Naive thymus-derived CD4-positive, alpha-beta T cell (primary cell): ENCODE measurements around the gene ZNF236. TPM values are rescaled to one million over a fixed set of nuclear protein-coding genes. Genes with fewer than 3 reads are reported as not detected.
"Not testable (repeated sequence)": the region's sequence is repeated elsewhere in the genome, so short reads cannot be mapped to it uniquely, and the experiment has no call there.

ENCODE experiments used
- ATAC-seq: fragments of 150-1000 bp; cut with Tn5 transposase; 2 replicates; pipeline ENCODE4 v1.10.0; 2021; ENCODE audit warnings: mild to moderate bottlenecking, moderate library complexity
- CTCF ChIA-PET: fragments of 350-600 bp; sonication (Branson Sonifier 250); formaldehyde crosslinking; loops from one replicate; lab custom pipeline; 2021; ENCODE audit warnings: antibody characterized with exemption; lab: Charles Lee
- POLR2A ChIA-PET: fragments of 350-600 bp; sonication (Branson Sonifier 250); formaldehyde crosslinking; loops from one replicate; lab custom pipeline; 2021; ENCODE audit warnings: antibody characterized with exemption, inconsistent platforms; lab: Charles Lee
- DNase-seq, 9 donors: peaks; one replicate each; pipeline versions ENCODE4 v3.0.0 to v3.0.0-alpha.2; 2020 to 2022; ENCODE audit warnings: mixed read lengths in 1 of 9
- H3K27ac ChIP-seq: one replicate; pipeline ENCODE4 v1.7.0; 2013; ENCODE audit warnings: mild to moderate bottlenecking, low read depth, low read length, moderate library complexity
- H3K27me3 ChIP-seq, 2 donors: one replicate each; pipeline ENCODE4 v1.7.0; 2013; ENCODE audit warnings: low read length in 2 of 2, mild to moderate bottlenecking in 2 of 2, moderate library complexity in 2 of 2; ENCODE audit not compliant: control insufficient read depth in 2 of 2, insufficient read depth in 2 of 2
- H3K36me3 ChIP-seq, 3 experiments: 1 replicate in 2 of 3; 2 replicates in 1 of 3; pipeline ENCODE4 v1.7.0; 2013; ENCODE audit warnings: low read length in 3 of 3, mild to moderate bottlenecking in 3 of 3, moderate library complexity in 1 of 3; ENCODE audit not compliant: insufficient read depth in 3 of 3, control insufficient read depth in 2 of 3
- H3K4me1 ChIP-seq, 2 donors: one replicate each; pipeline ENCODE4 v1.7.0; 2013; ENCODE audit warnings: low read length in 2 of 2, mild to moderate bottlenecking in 2 of 2, moderate library complexity in 1 of 2; ENCODE audit not compliant: control insufficient read depth in 2 of 2, insufficient read depth in 2 of 2
- H3K4me3 ChIP-seq: 2 replicates; pipeline ENCODE4 v1.7.0; 2013; ENCODE audit warnings: mild to moderate bottlenecking, low read length
- H3K9me3 ChIP-seq, 3 experiments: 1 replicate in 2 of 3; 2 replicates in 1 of 3; pipeline ENCODE4 v1.7.0; 2013; ENCODE audit warnings: low read length in 3 of 3; ENCODE audit not compliant: control insufficient read depth in 2 of 3
- H3K27ac Mint-ChIP-seq, 9 donors: one replicate each; pipeline ENCODE4 v1.8.0; 2020 to 2022; ENCODE audit warnings: mixed read lengths in 9 of 9, mild to moderate bottlenecking in 8 of 9, moderate library complexity in 5 of 9, inconsistent platforms in 2 of 9
- H3K27me3 Mint-ChIP-seq, 5 donors: one replicate each; pipeline ENCODE4 v1.8.0; 2021 to 2022; ENCODE audit warnings: mixed read lengths in 5 of 5, mild to moderate bottlenecking in 1 of 5
- H3K36me3 Mint-ChIP-seq, 5 donors: one replicate each; pipeline ENCODE4 v1.8.0; 2020 to 2022; ENCODE audit warnings: mixed read lengths in 5 of 5, mild to moderate bottlenecking in 3 of 5, inconsistent platforms in 1 of 5
- H3K4me1 Mint-ChIP-seq, 7 donors: one replicate each; pipeline ENCODE4 v1.8.0; 2020 to 2022; ENCODE audit warnings: mixed read lengths in 7 of 7, mild to moderate bottlenecking in 3 of 7, inconsistent platforms in 1 of 7
- H3K4me3 Mint-ChIP-seq, 10 donors: one replicate each; pipeline ENCODE4 v1.8.0; 2020 to 2022; ENCODE audit warnings: mild to moderate bottlenecking in 10 of 10, mixed read lengths in 10 of 10, moderate library complexity in 6 of 10, inconsistent platforms in 2 of 10
- H3K9me3 Mint-ChIP-seq, 11 donors: one replicate each; pipeline ENCODE4 v1.8.0; 2020 to 2022; ENCODE audit warnings: mixed read lengths in 11 of 11, mild to moderate bottlenecking in 4 of 11, inconsistent platforms in 1 of 11, moderate library complexity in 1 of 11
- intact Hi-C, 2 donors: fragments of 100-400 bp; cut with micrococcal nuclease; formaldehyde crosslinking; loops; one replicate each; pipeline ENCODE4 v1.15.1; 2023
- polyA plus RNA-seq, 2 donors: library from polyadenylated mRNA; unstranded; fragments of 300-500 nt; fragmentation: Illumina TruSeq; gene quantifications; one replicate each; pipeline ENCODE4 v1.2.3, GENCODE V29; 2021
- total RNA-seq, 6 experiments: library from RNA in 5 of 6; stranded (reverse) in 5 of 6; gene quantifications; 1 replicate in 5 of 6; 2 replicates in 1 of 6; pipeline ENCODE4 v1.2.3 and lab custom pipeline; 2021 to 2026

ZNF236 gene
- total and polyA plus RNA-seq, 7 experiments from 2014 or later: 5.7 to 34.5 (median 28.6) TPM

GRCh38 chr18:76958692-76959341, 136.5 kb downstream of the ZNF236 start:
- ChIA-PET CTCF (interaction anchor here (2.1 kb wide), 1 partner anchor 25 kb away, joined by 6 read pairs; no protein-coding TSS in a partner anchor), POLR2A (no interaction called here)
- Mint-ChIP-seq H3K9me3 (no peaks in the 10 kb centered on the region), H3K4me1 (peaks cover 9 to 24% (median 20%) of the 10 kb centered on the region in 7 donors), H3K36me3 (peaks cover 16 to 85% (median 56%) of the 10 kb centered on the region in 5 donors), H3K4me3 (no peak overlapping the region), H3K27me3 (no peaks in the 10 kb centered on the region), H3K27ac (no peak overlapping the region)
- Histone ChIP-seq H3K27ac (no peak overlapping the region), H3K36me3 (peaks cover 0 to 56% (median 18%) of the 10 kb centered on the region in 3 experiments), H3K27me3 (no peaks in the 10 kb centered on the region), H3K4me1 (no peaks in the 10 kb centered on the region), H3K9me3 (no peaks in the 10 kb centered on the region), H3K4me3 (no peak overlapping the region)
- intact Hi-C loops: no loop called here
- DNase-seq: no peak
- no peak for ATAC-seq

GRCh38 chr18:76959605-76960004, 137.2 kb downstream of the ZNF236 start:
- Mint-ChIP-seq H3K4me1 (peaks cover 16 to 30% (median 25%) of the 10 kb centered on the region in 7 donors), H3K4me3 (no peak overlapping the region), H3K27ac (no peak overlapping the region), H3K36me3 (peaks cover 16 to 81% (median 62%) of the 10 kb centered on the region in 5 donors), H3K27me3 (no peaks in the 10 kb centered on the region), H3K9me3 (peaks cover 0 to 2% (median 0%) of the 10 kb centered on the region in 11 donors)
- Histone ChIP-seq H3K9me3 (no peaks in the 10 kb centered on the region), H3K36me3 (peaks cover 0 to 56% (median 18%) of the 10 kb centered on the region in 3 experiments), H3K4me3 (no peak overlapping the region), H3K27ac (no peak overlapping the region), H3K4me1 (no peaks in the 10 kb centered on the region), H3K27me3 (no peaks in the 10 kb centered on the region)
- CTCF ChIA-PET: interaction anchor here (2.1 kb wide), 1 partner anchor 24 kb away, joined by 6 read pairs; no protein-coding TSS in a partner anchor
- intact Hi-C loops: no loop called here
- POLR2A ChIA-PET: no interaction called here
- ATAC-seq (no peak), DNase-seq (no peak)

- Mint-ChIP-seq H3K4me3 (no peak overlapping the region), H3K36me3 (peaks cover 16 to 88% (median 69%) of the 10 kb centered on the region in 5 donors), H3K27ac (peak overlapping the region in 1 of 9 donors; percentile 1), H3K27me3 (no peaks in the 10 kb centered on the region), H3K9me3 (peaks cover 0 to 2% (median 0%) of the 10 kb centered on the region in 11 donors), H3K4me1 (peaks cover 16 to 38% (median 29%) of the 10 kb centered on the region in 7 donors)
- no peaks in the 10 kb centered on the region for H3K4me1 ChIP-seq
- ATAC-seq (no peak), DNase-seq (no peak)
- H3K9me3 ChIP-seq: no peaks in the 10 kb centered on the region
- no peaks in the 10 kb centered on the region for H3K27me3 ChIP-seq
- H3K36me3 ChIP-seq: peaks cover 0 to 56% (median 18%) of the 10 kb centered on the region in 3 experiments
- H3K27ac ChIP-seq: no peak overlapping the region
- H3K4me3 ChIP-seq: no peak overlapping the region
- ChIA-PET CTCF (no interaction called here), POLR2A (no interaction called here)
- intact Hi-C loops: no loop called here
Observed at GRCh38 chr18:76960528-76961035, 138.2 kb downstream of the ZNF236 start.

GRCh38 chr18:76962851-76963250, 140.5 kb downstream of the ZNF236 start:
- Mint-ChIP-seq H3K36me3 (peaks cover 16 to 69% (median 60%) of the 10 kb centered on the region in 5 donors), H3K9me3 (peaks cover 0 to 2% (median 0%) of the 10 kb centered on the region in 11 donors), H3K4me1 (peaks cover 18 to 35% (median 29%) of the 10 kb centered on the region in 7 donors), H3K4me3 (peak overlapping the region in 2 of 10 donors; percentile 14 to 44), H3K27me3 (no peaks in the 10 kb centered on the region), H3K27ac (peak overlapping the region in 3 of 9 donors; percentile 2 to 26 (median 6))
- Histone ChIP-seq H3K27me3 (no peaks in the 10 kb centered on the region), H3K9me3 (no peaks in the 10 kb centered on the region), H3K36me3 (peaks cover 0 to 36% (median 13%) of the 10 kb centered on the region in 3 experiments), H3K27ac (no peak overlapping the region), H3K4me1 (no peaks in the 10 kb centered on the region), H3K4me3 (no peak overlapping the region)
- CTCF ChIA-PET: no interaction called here
- no peak for DNase-seq
- POLR2A ChIA-PET: no interaction called here
- ATAC-seq: no peak
- intact Hi-C loops: loop anchor here in 1 of 2 donors (2.0 kb wide), 1 partner anchor 20 kb away; no protein-coding TSS in a partner anchor

GRCh38 chr18:76963936-76964335, 141.6 kb downstream of the ZNF236 start:
- DNase-seq (no peak), ATAC-seq (no peak)
- H3K27ac Mint-ChIP-seq: peak overlapping the region in 5 of 9 donors; percentile 1 to 43 (median 11)
- intact Hi-C loops: loop anchor here in 1 of 2 donors (2.0 kb wide), 1 partner anchor 19 kb away; no protein-coding TSS in a partner anchor
- Histone ChIP-seq H3K4me1 (no peaks in the 10 kb centered on the region), H3K36me3 (peaks cover 0 to 29% (median 13%) of the 10 kb centered on the region in 3 experiments), H3K27me3 (no peaks in the 10 kb centered on the region), H3K27ac (no peak overlapping the region), H3K9me3 (no peaks in the 10 kb centered on the region), H3K4me3 (no peak overlapping the region)
- ChIA-PET CTCF (no interaction called here), POLR2A (no interaction called here)
- H3K9me3 Mint-ChIP-seq: peaks cover 0 to 2% (median 0%) of the 10 kb centered on the region in 11 donors
- peak overlapping the region in 1 of 10 donors; percentile 44 for H3K4me3 Mint-ChIP-seq
- H3K36me3 Mint-ChIP-seq: peaks cover 16 to 65% (median 56%) of the 10 kb centered on the region in 5 donors
- peaks cover 18 to 35% (median 29%) of the 10 kb centered on the region in 7 donors for H3K4me1 Mint-ChIP-seq
- no peaks in the 10 kb centered on the region for H3K27me3 Mint-ChIP-seq

GRCh38 chr18:76965555-76966151, 143.3 kb downstream of the ZNF236 start:
- H3K4me3 ChIP-seq, H3K9me3 ChIP-seq, H3K4me1 ChIP-seq, H3K27me3 Mint-ChIP-seq, H3K27ac ChIP-seq, H3K9me3 Mint-ChIP-seq, intact Hi-C loops, H3K27me3 ChIP-seq, DNase-seq, POLR2A ChIA-PET, H3K4me3 Mint-ChIP-seq: not testable (repeated sequence)
- ATAC-seq: peak; percentile 38
- Mint-ChIP-seq H3K4me1 (peaks cover 18 to 38% (median 30%) of the 10 kb centered on the region in 7 donors), H3K27ac (peak overlapping the region in 1 of 9 donors; percentile 15), H3K36me3 (peaks cover 7 to 49% (median 44%) of the 10 kb centered on the region in 5 donors)
- H3K36me3 ChIP-seq: peaks cover 0 to 14% (median 2%) of the 10 kb centered on the region in 3 experiments
- CTCF ChIA-PET: interaction anchor here (1.2 kb wide), 1 partner anchor 10 kb away, joined by 3 read pairs; no protein-coding TSS in a partner anchor
